SK-N-SH (cell line): ENCODE measurements around the gene LHPP. TPM values are rescaled to one million over a fixed set of nuclear protein-coding genes. Genes with fewer than 3 reads are reported as not detected.

Experiments used
- CTCF ChIA-PET: fragments of 300-600, 350-600 bp; formaldehyde crosslinking; extraction: SDS; loops from one replicate; lab custom pipeline; 2021; lab: Yijun Ruan, JAX
- POLR2A ChIA-PET: fragments of 350-600 bp; sonication (Branson Sonifier 250); formaldehyde crosslinking; extraction: SDS; loops from one replicate; lab custom pipeline; 2020; ENCODE audit warnings: antibody characterized with exemption, inconsistent platforms; lab: Yijun Ruan, JAX
- DNase-seq: peaks from one replicate; pipeline ENCODE4 v3.0.0; 2012
- H2AFZ ChIP-seq: fragments of 200-600 bp; sonication (generic); 2 replicates; pipeline ENCODE4 v1.8.1; 2016; ENCODE audit warnings: antibody characterized with exemption, mild to moderate bottlenecking, low read depth
- H3F3A ChIP-seq: fragments of 200-600 bp; sonication (generic); replicated peaks from 2 replicates; pipeline ENCODE3; 2016; ENCODE audit warnings: antibody characterized with exemption, mild to moderate bottlenecking; ENCODE audit not compliant: insufficient read depth
- H3K27ac ChIP-seq, 2 experiments: fragments of 200-500 bp in 1 of 2; fragments of 200-600 bp in 1 of 2; sonication (Bioruptor generic) in 1 of 2; sonication (generic), shearing (Covaris generic) in 1 of 2; 2 replicates each; pipeline versions ENCODE4 v1.5.1 to v1.6.1; 2014 to 2016; ENCODE audit warnings: low read depth in 2 of 2, inconsistent platforms in 1 of 2, low read length in 1 of 2, mild to moderate bottlenecking in 1 of 2, mixed read lengths in 1 of 2
- H3K27me3 ChIP-seq: fragments of 200-600 bp; sonication (generic), shearing (Covaris generic); 2 replicates; pipeline ENCODE4 v1.6.1; 2016; ENCODE audit warnings: mixed run types; ENCODE audit not compliant: insufficient read depth
- H3K36me3 ChIP-seq, 2 experiments: fragments of 200-500 bp in 1 of 2; fragments of 200-600 bp in 1 of 2; sonication (Bioruptor generic) in 1 of 2; sonication (generic) in 1 of 2; replicated peaks in 1 of 2; 2 replicates each; pipeline versions ENCODE3 to v1.5.1; 2014 to 2016; ENCODE audit warnings: low read length in 1 of 2, mild to moderate bottlenecking in 1 of 2; ENCODE audit not compliant: insufficient read depth in 2 of 2, control insufficient read depth in 1 of 2
- H3K4me1 ChIP-seq, 2 experiments: fragments of 200-500 bp in 1 of 2; fragments of 200-600 bp in 1 of 2; sonication (Bioruptor generic) in 1 of 2; sonication (generic), shearing (Covaris generic) in 1 of 2; 2 replicates each; pipeline versions ENCODE4 v1.5.1 to v1.6.1; 2014 to 2016; ENCODE audit warnings: low read depth in 1 of 2, low read length in 1 of 2, mixed run types in 1 of 2; ENCODE audit not compliant: insufficient read depth in 2 of 2, control insufficient read depth in 1 of 2
- H3K4me2 ChIP-seq: fragments of 200-600 bp; sonication (generic), shearing (Covaris generic); 2 replicates; pipeline ENCODE4 v1.6.1; 2017; ENCODE audit warnings: mixed run types
- H3K4me3 ChIP-seq, 2 experiments: fragments of 200-500 bp in 1 of 2; fragments of 200-600 bp in 1 of 2; sonication (Bioruptor generic) in 1 of 2; sonication (generic), shearing (Covaris generic) in 1 of 2; 2 replicates each; pipeline versions ENCODE4 v1.5.1 to v1.8.1; 2014 to 2016; ENCODE audit warnings: low read depth in 2 of 2, inconsistent platforms in 1 of 2, low read length in 1 of 2, mild to moderate bottlenecking in 1 of 2, mixed read lengths in 1 of 2, moderate library complexity in 1 of 2
- H3K79me2 ChIP-seq: fragments of 200-600 bp; sonication (generic); 2 replicates; pipeline ENCODE4 v1.8.1; 2017; ENCODE audit warnings: mild to moderate bottlenecking; ENCODE audit not compliant: insufficient read depth
- H3K9ac ChIP-seq: fragments of 200-600 bp; sonication (generic); 2 replicates; pipeline ENCODE4 v1.6.1; 2017; ENCODE audit warnings: mixed run types
- H3K9me2 ChIP-seq: fragments of 200-600 bp; sonication (generic); 2 replicates; pipeline ENCODE4 v1.6.1; 2017; ENCODE audit warnings: mixed run types
- H3K9me3 ChIP-seq: fragments of 200-600 bp; sonication (generic); 2 replicates; pipeline ENCODE4 v1.6.1; 2017; ENCODE audit warnings: mixed run types, mild to moderate bottlenecking, moderate library complexity
- H4K20me1 ChIP-seq: fragments of 200-600 bp; sonication (generic); 2 replicates; pipeline ENCODE4 v1.6.1; 2017; ENCODE audit warnings: mild to moderate bottlenecking, mixed run types; ENCODE audit not compliant: insufficient read depth
- ELF1 ChIP-seq: IDR thresholded peaks from 2 replicates; pipeline ENCODE4 v1.4.0; 2012
- EZH2phosphoT487 ChIP-seq: fragments of 200-600 bp; sonication (generic); IDR thresholded peaks from 2 replicates; pipeline ENCODE4 v1.6.1; 2017; ENCODE audit warnings: low read depth, mixed run types, mild to moderate bottlenecking, antibody characterized with exemption, moderate library complexity, borderline replicate concordance
- GABPA ChIP-seq: IDR thresholded peaks from 2 replicates; pipeline ENCODE4 v1.4.0; 2012; ENCODE audit warnings: low read depth, mild to moderate bottlenecking
- IRF3 ChIP-seq: fragments of 150-350 bp; IDR thresholded peaks from 2 replicates; pipeline ENCODE4 v1.6.1; 2016; ENCODE audit warnings: mild to moderate bottlenecking, low read depth, low read length
- JUND ChIP-seq: IDR thresholded peaks from 2 replicates; pipeline ENCODE4 v1.4.0; 2012
- MAX ChIP-seq: IDR thresholded peaks from 2 replicates; pipeline ENCODE4 v1.4.0; 2012; ENCODE audit warnings: low read depth
- PBX3 ChIP-seq: IDR thresholded peaks from 2 replicates; pipeline ENCODE4; 2012
- POLR2AphosphoS5 ChIP-seq: IDR thresholded peaks from 2 replicates; pipeline ENCODE4 v1.6.1; 2012; ENCODE audit warnings: low read depth, low read length
- RAD21 ChIP-seq: IDR thresholded peaks from 2 replicates; pipeline ENCODE4 v1.6.1; 2012; ENCODE audit warnings: mild to moderate bottlenecking, low read length
- RFX5 ChIP-seq: IDR thresholded peaks from 2 replicates; pipeline ENCODE4 v1.6.1; 2012; ENCODE audit warnings: mild to moderate bottlenecking, improper control_type of control experiment, low read length
- RXRA ChIP-seq: IDR thresholded peaks from 2 replicates; pipeline ENCODE4 v1.4.0; 2012; ENCODE audit warnings: low read depth, mild to moderate bottlenecking, borderline replicate concordance
- SMC3 ChIP-seq: IDR thresholded peaks from 2 replicates; pipeline ENCODE4 v1.6.1; 2012; ENCODE audit warnings: low read depth, low read length, improper control_type of control experiment
- TCF12 ChIP-seq: IDR thresholded peaks from 2 replicates; pipeline ENCODE4 v1.4.0; 2012
- TEAD4 ChIP-seq: IDR thresholded peaks from 2 replicates; pipeline ENCODE4 v1.4.0; 2012; ENCODE audit warnings: mild to moderate bottlenecking, borderline replicate concordance; ENCODE audit not compliant: insufficient read depth
- USF2 ChIP-seq: fragments of 150-350 bp; IDR thresholded peaks from 2 replicates; pipeline ENCODE4 v1.6.1; 2017; ENCODE audit warnings: antibody characterized with exemption, low read length, low read depth, borderline replicate concordance
- ZBTB33 ChIP-seq: IDR thresholded peaks from 2 replicates; pipeline ENCODE4 v1.4.0; 2012; ENCODE audit warnings: low read depth, borderline replicate concordance
- WGBS: methylation state at CpG from one replicate; pipeline ENCODE4 v1.1.6; 2017; ENCODE audit warnings: low lambda C conversion rate; 5-methylcytosine and 5-hydroxymethylcytosine counted together
- polyA plus RNA-seq, 3 experiments: library from polyadenylated mRNA; depleted of rRNA; stranded (reverse); fragments of >200 nt; gene quantifications; 2 replicates each; pipeline ENCODE4 v1.2.3, GENCODE V29; 2012

Gene LHPP
- polyA plus RNA-seq, 1 of the 3 experiments (the other 2 are of a cell fraction), result 29.8 TPM

GRCh38 chr10:124493214-124493882 lies 31.7 kb downstream of the LHPP start (continued):
- TF ChIP-seq GABPA (no peak), IRF3 (no peak)

- TF ChIP-seq USF2 (no peak), SMC3 (no peak), IRF3 (no peak), RXRA (no peak), MAX (no peak), JUND (no peak), ELF1 (no peak), TCF12 (no peak)
- Histone ChIP-seq H3K27me3 (no peaks in the 10 kb centered on the region), H3K36me3 (peaks cover 3% of the 10 kb centered on the region in 2 experiments), H3K79me2 (no peaks in the 10 kb centered on the region), H3F3A (no peaks in the 10 kb centered on the region), H3K9me3 (no peaks in the 10 kb centered on the region), H3K9me2 (no peaks in the 10 kb centered on the region), H3K4me3 (no peak overlapping the region), H2AFZ (no peak overlapping the region), H3K9ac (no peak overlapping the region), H3K27ac (no peak overlapping the region), H4K20me1 (no peaks in the 10 kb centered on the region), H3K4me2 (no peak overlapping the region), H3K4me1 (peaks cover 0 to 26% of the 10 kb centered on the region in 2 experiments; a peak in 1 of 4 replicates)
- CTCF ChIA-PET, result no interaction called here
- 84% methylated on average over 16 of the region's 16 CpGs for WGBS
- POLR2A ChIA-PET, result no interaction called here
- no peak for DNase-seq
Measured at GRCh38 chr10:124494046-124494807, 32.6 kb downstream of the LHPP start.

GRCh38 chr10:124495162-124495561 lies 33.5 kb downstream of the LHPP start:
- Histone ChIP-seq H3K79me2 (no peaks in the 10 kb centered on the region), H4K20me1 (no peaks in the 10 kb centered on the region), H3K9me3 (no peaks in the 10 kb centered on the region), H3K9ac (no peak overlapping the region), H3K4me3 (no peak overlapping the region), H3K27ac (no peak overlapping the region), H3K27me3 (no peaks in the 10 kb centered on the region), H3F3A (no peaks in the 10 kb centered on the region), H2AFZ (no peak overlapping the region), H3K4me1 (peaks cover 0 to 26% of the 10 kb centered on the region in 2 experiments; a peak in 1 of 4 replicates), H3K9me2 (no peaks in the 10 kb centered on the region), H3K4me2 (no peak overlapping the region), H3K36me3 (peaks cover 3% of the 10 kb centered on the region in 2 experiments)
- 100% methylated on average over 3 of the region's 7 CpGs for WGBS
- ChIA-PET POLR2A (no interaction called here), CTCF (interaction anchor here (0.9 kb wide), 1 partner anchor 10 kb away, joined by 3 read pairs; no protein-coding TSS in a partner anchor)
- TF ChIP-seq RAD21, result no peak
- no peak for TF ChIP-seq POLR2AphosphoS5
- no peak for TF ChIP-seq JUND
- no peak for TF ChIP-seq RFX5
- no peak for TF ChIP-seq ZBTB33
- TF ChIP-seq PBX3, result no peak
- TF ChIP-seq EZH2phosphoT487, result no peak
- no peak for TF ChIP-seq TEAD4
- DNase-seq, result no peak
